SW480 (cell line): ENCODE data around the gene GPR18.

Source experiments
- DNase-seq: peaks from one replicate; pipeline ENCODE4 v3.0.0-alpha.2; 2016; ENCODE audit warnings: low spot score

Gene GPR18

DNA sequence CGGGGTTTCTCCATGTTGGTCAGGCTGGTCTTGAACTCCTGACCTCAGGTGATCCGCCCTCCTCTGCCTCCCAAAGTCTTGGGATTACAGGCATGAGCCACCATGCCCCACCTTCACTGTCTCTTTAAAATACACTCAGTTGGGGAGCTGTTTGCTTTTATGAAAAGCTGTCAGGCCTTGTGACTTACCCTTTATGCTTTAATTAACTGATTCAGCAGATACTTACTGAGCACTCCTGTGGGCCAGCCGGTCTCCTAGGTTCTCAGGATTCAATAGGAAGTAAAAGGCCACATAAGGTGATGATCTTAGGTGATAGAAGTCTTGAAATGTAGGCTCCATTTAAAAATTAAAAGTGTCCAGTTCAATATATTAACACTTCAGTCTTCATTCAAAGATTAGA, 50.0 kb downstream of the GPR18 start:
- DNase-seq, result no peak

DNA sequence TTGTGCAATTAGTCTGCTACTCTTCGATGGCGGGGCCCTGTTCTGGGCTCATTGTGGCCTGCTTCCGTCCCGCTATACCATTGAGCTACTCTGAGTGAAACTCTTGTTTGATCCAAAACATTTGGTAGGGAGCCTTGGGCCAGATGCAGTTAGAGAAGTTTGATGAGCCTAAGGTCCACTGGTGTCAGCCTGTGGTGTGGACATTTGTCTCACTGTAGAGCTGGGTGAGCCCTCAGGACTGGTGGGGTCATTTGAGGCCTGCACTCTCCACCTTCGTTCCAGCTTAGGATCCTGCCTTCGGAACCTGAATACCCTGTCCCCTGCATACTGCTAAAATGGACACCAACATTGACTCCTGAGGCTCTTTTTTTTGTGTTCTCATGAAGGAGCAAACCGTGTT, 50.7 kb downstream of the GPR18 start:
- no peak for DNase-seq

DNA sequence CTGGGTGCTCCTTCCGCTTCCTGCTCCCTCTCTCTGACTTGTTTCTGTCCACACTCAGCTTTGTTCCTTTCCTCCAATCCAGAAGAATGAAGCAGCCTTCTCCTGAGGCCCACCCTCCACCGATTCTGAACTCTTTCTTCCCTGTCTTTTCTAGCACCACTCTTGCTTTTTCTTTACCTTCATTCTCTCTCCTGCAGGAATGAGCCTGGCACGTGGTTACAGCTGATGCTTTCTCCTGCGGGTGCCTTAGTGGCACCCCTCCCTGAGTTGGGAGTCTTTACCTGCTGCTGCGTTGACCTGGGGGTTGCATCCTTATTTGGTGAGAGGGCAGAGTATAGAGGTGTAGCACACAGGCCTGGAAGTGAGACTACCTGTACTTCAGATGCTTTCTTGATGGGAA, 51.3 kb downstream of the GPR18 start:
- DNase-seq, result no peak

DNA sequence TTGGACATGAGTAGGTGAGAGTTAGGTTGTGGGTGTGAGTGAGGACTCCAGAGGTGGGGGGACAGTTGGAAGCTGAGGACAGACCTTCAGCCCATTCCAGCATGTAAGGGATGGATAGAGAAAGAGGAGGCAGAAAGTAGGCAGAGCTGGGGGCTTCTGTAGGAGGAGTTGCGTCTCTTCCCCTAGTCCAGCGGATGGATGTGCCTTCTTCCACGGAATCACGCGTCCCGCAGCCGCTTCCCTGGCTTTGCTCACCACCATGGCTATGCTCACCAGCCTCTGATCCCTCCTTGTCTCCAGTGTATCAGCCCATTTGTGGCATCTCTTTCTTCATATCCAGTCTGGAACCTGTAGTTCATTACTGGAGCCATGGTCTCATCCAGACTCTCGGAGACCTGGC, 52.0 kb downstream of the GPR18 start:
- DNase-seq, result no peak

DNA sequence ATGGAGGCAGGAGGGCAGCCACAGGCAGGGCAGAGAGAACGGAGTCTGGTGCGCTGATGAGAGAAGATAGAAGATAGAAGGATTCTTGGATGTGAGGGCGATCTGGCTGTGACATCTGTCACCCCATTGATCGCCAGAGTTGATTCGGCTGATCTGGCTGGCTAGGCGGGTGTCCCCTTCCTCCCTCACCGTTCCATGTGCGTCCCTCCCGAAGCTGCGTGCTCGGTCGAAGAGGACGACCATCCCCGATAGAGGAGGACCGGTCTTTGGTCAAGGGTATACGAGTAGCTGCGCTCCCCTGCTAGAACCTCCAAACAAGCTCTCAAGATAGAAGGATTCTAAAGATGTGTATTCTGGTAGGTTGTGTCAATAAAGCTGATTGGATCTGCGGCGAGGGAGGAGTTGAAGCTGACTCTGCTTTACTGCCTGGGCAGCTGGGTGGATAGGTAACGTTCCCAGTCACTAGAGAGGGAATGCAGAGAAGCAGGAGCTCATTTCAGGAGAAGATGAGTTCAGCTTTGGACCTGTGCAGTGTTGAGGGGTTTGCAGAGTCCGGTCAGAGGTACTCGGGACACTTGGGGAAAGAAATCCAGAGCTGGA, 52.5 kb downstream of the GPR18 start:
- DNase-seq, result no peak
